Subcutaneous preadipocyte (primary cell): ENCODE results near the gene TP53TG3B. TPM values are rescaled to one million over a fixed set of nuclear protein-coding genes. Genes with fewer than 3 reads are reported as not detected.

Source experiments
- small RNA-seq: library from RNA; depleted of rRNA; stranded (forward); fragments of <200 nt; gene quantifications from one replicate; pipeline ENCODE3, GENCODE V24; 2012
- total RNA-seq: library from RNA; depleted of rRNA; stranded (reverse); fragments of >200 nt; gene quantifications from 2 replicates; pipeline ENCODE4 v1.2.3, GENCODE V29; 2012

TP53TG3B gene
- not detected in 2 replicates for total RNA-seq

GRCh38 chr16:33360541-33360940 lies at the start of gene TP53TG3B:
TP53TG3B (plus strand) TSS chr16:33360841; CDS start chr16:33360909, 68 bp downstream.

Small RNAs within 50 kb of the gene (small RNA-seq; reads per million reads assigned to genes)
- gene AC141257.3 (not detected), gene AC141257.4 (not detected)

Other genes with a start within 250 kb of the TP53TG3B start
- gene TP53TG3C, start 166.6 kb upstream of the TP53TG3B start, total RNA-seq, result under 0.01 TPM in 2 replicates
- not detected in 2 replicates for gene TP53TG3E, start 56.5 kb upstream of the TP53TG3B start, total RNA-seq
- gene TP53TG3F, start 98.8 kb downstream of the TP53TG3B start, total RNA-seq, result not detected in 2 replicates